Karpas-422 (cell line): ENCODE results near the gene C1D. TPM values are rescaled to one million over a fixed set of nuclear protein-coding genes. Genes with fewer than 3 reads are reported as not detected.

ENCODE experiments used
- DNase-seq: peaks from one replicate; pipeline ENCODE4 v3.0.0-alpha.2; 2015
- H2AFZ ChIP-seq: fragments of 200-600 bp; sonication (generic); 2 replicates; pipeline ENCODE4 v1.6.1; 2014; ENCODE audit warnings: antibody characterized with exemption, low read length, mixed read lengths
- H3K27ac ChIP-seq: fragments of 200-600 bp; sonication (generic); 2 replicates; pipeline ENCODE4 v1.5.1; 2014; ENCODE audit warnings: mild to moderate bottlenecking, low read length, moderate library complexity
- H3K27me3 ChIP-seq: fragments of 200-600 bp; sonication (generic); 2 replicates; pipeline ENCODE4 v1.6.1; 2014; ENCODE audit warnings: low read length, mixed read lengths
- H3K36me3 ChIP-seq: fragments of 200-600 bp; sonication (generic); 2 replicates; pipeline ENCODE4 v1.6.1; 2014; ENCODE audit warnings: low read length, mixed read lengths; ENCODE audit not compliant: insufficient read depth
- H3K4me1 ChIP-seq: fragments of 200-600 bp; sonication (generic); 2 replicates; pipeline ENCODE4 v1.6.1; 2014; ENCODE audit warnings: mild to moderate bottlenecking, low read length, mixed read lengths
- H3K4me2 ChIP-seq: fragments of 200-600 bp; sonication (generic); 2 replicates; pipeline ENCODE4 v1.6.1; 2014; ENCODE audit warnings: low read length, low read depth, mild to moderate bottlenecking; ENCODE audit not compliant: poor library complexity, severe bottlenecking
- H3K4me3 ChIP-seq: fragments of 200-600 bp; sonication (generic); 2 replicates; pipeline ENCODE4 v1.5.1; 2014; ENCODE audit warnings: mild to moderate bottlenecking, antibody characterized with exemption, low read length, mixed read lengths
- H3K79me2 ChIP-seq: fragments of 200-600 bp; sonication (generic); 2 replicates; pipeline ENCODE4 v1.6.1; 2014; ENCODE audit warnings: mild to moderate bottlenecking, low read length, mixed read lengths
- H3K9ac ChIP-seq: fragments of 200-600 bp; sonication (generic); 2 replicates; pipeline ENCODE4 v1.6.0; 2014; ENCODE audit warnings: low read length
- H3K9me2 ChIP-seq: fragments of 200-600 bp; sonication (generic), shearing (Covaris generic); replicated peaks from 2 replicates; pipeline ENCODE4 v1.6.0; 2014; ENCODE audit warnings: mild to moderate bottlenecking, low read length, moderate library complexity; ENCODE audit not compliant: insufficient read depth
- H3K9me3 ChIP-seq: fragments of 300-700, 200-600 bp; sonication (generic); 2 replicates; pipeline ENCODE4 v1.6.1; 2014; ENCODE audit warnings: low read length, mixed read lengths
- H4K20me1 ChIP-seq: fragments of 200-600 bp; sonication (generic); 2 replicates; pipeline ENCODE4 v1.6.1; 2014; ENCODE audit warnings: mild to moderate bottlenecking, antibody characterized with exemption, low read length, low read depth; ENCODE audit not compliant: insufficient read depth
- total RNA-seq: library from RNA; depleted of rRNA; stranded (reverse); fragments of >200 nt; shearing (Covaris generic); gene quantifications from 2 replicates; pipeline ENCODE4 v1.2.3, GENCODE V29; 2014; ENCODE audit warnings: low replicate concordance; rRNA removed

C1D gene, protein sequence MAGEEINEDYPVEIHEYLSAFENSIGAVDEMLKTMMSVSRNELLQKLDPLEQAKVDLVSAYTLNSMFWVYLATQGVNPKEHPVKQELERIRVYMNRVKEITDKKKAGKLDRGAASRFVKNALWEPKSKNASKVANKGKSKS
- 53.6 and 86.7 TPM in 2 replicates for total RNA-seq

- Histone ChIP-seq H3K4me3 (peak within 1 kb of the TSS; percentile 93), H3K4me2 (peak within 1 kb of the TSS; percentile 91), H3K27me3 (no peaks in the 10 kb centered on the region), H3K79me2 (peaks cover 50% of the 10 kb centered on the region), H3K9me3 (no peaks in the 10 kb centered on the region), H3K9me2 (no peaks in the 10 kb centered on the region), H3K9ac (peak within 1 kb of the TSS; percentile 85), H3K27ac (peak within 1 kb of the TSS; percentile 6; the same call in 1 of the 2 replicates), H3K4me1 (peaks cover 41% of the 10 kb centered on the region), H4K20me1 (peaks cover 20% of the 10 kb centered on the region), H3K36me3 (no peaks in the 10 kb centered on the region), H2AFZ (peak within 1 kb of the TSS; percentile 75)
- DNase-seq = peak; percentile 98
Measured at GRCh38 chr2:68062680-68063387, at the start of gene C1D. C1D (minus strand) TSS chr2:68063004; CDS start chr2:68047310, 15,694 bp downstream.

GRCh38 chr2:68110102-68110501 is 47.3 kb upstream of the C1D start:
- peaks cover 9% of the 10 kb centered on the region; the same call in 1 of the 2 replicates for H3K9me3 ChIP-seq
- H3K4me2 ChIP-seq = no peak overlapping the region
- H3K79me2 ChIP-seq = no peaks in the 10 kb centered on the region
- H4K20me1 ChIP-seq = no peaks in the 10 kb centered on the region
- no peak overlapping the region for H3K4me3 ChIP-seq
- H3K4me1 ChIP-seq = no peaks in the 10 kb centered on the region
- H2AFZ ChIP-seq = no peak overlapping the region
- H3K9me2 ChIP-seq = no peaks in the 10 kb centered on the region
- DNase-seq = peak; percentile 76
- H3K27ac ChIP-seq = no peak overlapping the region
- H3K9ac ChIP-seq = no peak overlapping the region
- H3K27me3 ChIP-seq = no peaks in the 10 kb centered on the region
- H3K36me3 ChIP-seq = no peaks in the 10 kb centered on the region

DNA sequence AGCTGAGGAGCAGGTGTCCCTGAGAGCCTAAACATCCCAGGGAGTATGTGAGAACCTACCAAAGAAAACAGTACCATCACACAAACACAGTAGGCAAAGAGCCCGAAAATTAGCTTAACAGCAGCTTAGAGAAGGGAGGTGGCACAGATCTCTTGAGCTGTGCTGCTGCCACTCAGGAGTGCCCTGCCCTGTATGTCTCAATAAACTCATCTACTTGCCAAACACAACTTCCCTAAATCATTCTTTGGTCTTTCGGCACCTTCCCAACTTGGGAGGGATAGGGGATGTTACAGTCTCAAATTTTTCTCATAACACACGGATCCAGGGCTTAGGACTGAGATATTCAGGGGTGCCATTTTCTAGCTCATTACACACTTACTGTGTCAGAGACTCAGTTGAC is 45.3 kb upstream of the C1D start:
- Histone ChIP-seq H3K9me2 (no peaks in the 10 kb centered on the region), H4K20me1 (no peaks in the 10 kb centered on the region), H3K79me2 (no peaks in the 10 kb centered on the region), H3K9me3 (peaks cover 9% of the 10 kb centered on the region; the same call in 1 of the 2 replicates), H3K36me3 (no peaks in the 10 kb centered on the region), H3K9ac (no peak overlapping the region), H2AFZ (no peak overlapping the region), H3K4me3 (no peak overlapping the region), H3K4me2 (no peak overlapping the region), H3K27ac (no peak overlapping the region), H3K4me1 (no peaks in the 10 kb centered on the region), H3K27me3 (no peaks in the 10 kb centered on the region)
- no peak for DNase-seq

DNA sequence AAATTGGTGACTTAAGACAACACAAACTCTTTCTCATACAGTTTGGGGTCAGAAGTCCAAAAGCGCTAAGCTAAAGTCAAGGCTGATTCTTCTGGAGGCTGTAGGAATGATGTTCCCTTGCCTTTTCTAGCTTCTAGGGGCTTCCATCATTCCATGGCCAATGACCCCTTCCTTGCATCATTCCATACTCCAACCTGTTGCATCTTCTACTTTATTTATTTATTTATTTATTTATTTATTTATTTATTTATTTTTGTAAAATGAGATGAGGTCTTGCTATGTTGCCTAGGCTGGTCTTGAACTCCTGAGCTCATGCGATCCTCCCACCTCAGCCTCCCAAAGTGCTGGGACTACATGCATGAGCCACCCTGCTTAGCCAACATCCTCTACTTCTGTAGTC is 44.7 kb upstream of the C1D start:
- H3K36me3 ChIP-seq = no peaks in the 10 kb centered on the region
- H3K27ac ChIP-seq = no peak overlapping the region
- H3K9me2 ChIP-seq = no peaks in the 10 kb centered on the region
- H3K4me1 ChIP-seq = no peaks in the 10 kb centered on the region
- no peaks in the 10 kb centered on the region for H4K20me1 ChIP-seq
- H3K9me3 ChIP-seq = peaks cover 9% of the 10 kb centered on the region; the same call in 1 of the 2 replicates
- H3K79me2 ChIP-seq = no peaks in the 10 kb centered on the region
- no peak for DNase-seq
- no peak overlapping the region for H3K4me2 ChIP-seq
- no peak overlapping the region for H3K4me3 ChIP-seq
- H3K9ac ChIP-seq = no peak overlapping the region
- H2AFZ ChIP-seq = no peak overlapping the region
- no peaks in the 10 kb centered on the region for H3K27me3 ChIP-seq

DNA sequence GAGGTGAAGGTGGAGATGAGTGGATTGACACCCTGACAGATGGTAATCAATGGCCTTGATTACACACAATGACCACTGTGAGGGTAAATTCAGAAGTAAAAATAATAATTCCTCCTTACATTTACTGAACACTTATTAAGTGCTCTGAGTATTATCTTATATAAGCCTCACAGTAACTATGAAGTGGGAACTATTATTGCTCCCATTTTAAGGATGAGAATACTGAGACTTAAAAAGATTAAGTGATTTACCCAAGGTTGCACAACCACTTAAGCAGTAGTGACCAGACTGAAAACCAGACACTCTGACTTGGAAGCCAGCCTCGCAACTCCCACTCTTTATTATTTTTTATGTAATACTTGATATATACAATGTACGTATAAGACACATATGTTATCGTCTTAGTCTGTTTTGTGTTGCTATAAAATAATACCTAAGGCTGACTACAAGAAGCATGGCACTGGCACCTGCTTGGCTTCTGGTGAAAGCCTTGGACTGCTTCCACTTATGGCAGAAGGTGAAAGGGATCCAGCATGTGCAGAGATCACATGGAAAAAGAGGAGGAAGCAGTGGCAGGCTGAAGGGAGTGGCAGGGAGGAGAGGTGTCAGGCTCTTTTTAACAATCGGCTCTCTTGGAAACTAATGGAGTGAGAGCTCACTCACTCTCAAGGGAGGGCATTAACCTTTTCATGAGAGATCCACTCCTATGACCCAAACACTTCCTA is 41.5 kb upstream of the C1D start:
- H2AFZ ChIP-seq = no peak overlapping the region
- no peak for DNase-seq
- no peaks in the 10 kb centered on the region for H3K36me3 ChIP-seq
- H3K9me3 ChIP-seq = peaks cover 9% of the 10 kb centered on the region; the same call in 1 of the 2 replicates
- H3K4me1 ChIP-seq = peaks cover 3% of the 10 kb centered on the region
- no peaks in the 10 kb centered on the region for H3K9me2 ChIP-seq
- H3K9ac ChIP-seq = no peak overlapping the region
- H3K27me3 ChIP-seq = no peaks in the 10 kb centered on the region
- H3K79me2 ChIP-seq = no peaks in the 10 kb centered on the region
- no peaks in the 10 kb centered on the region for H4K20me1 ChIP-seq
- H3K4me3 ChIP-seq = no peak overlapping the region
- no peak overlapping the region for H3K27ac ChIP-seq
- no peak overlapping the region for H3K4me2 ChIP-seq

- no peak overlapping the region for H2AFZ ChIP-seq
- no peak for DNase-seq
- no peaks in the 10 kb centered on the region for H4K20me1 ChIP-seq
- no peaks in the 10 kb centered on the region for H3K36me3 ChIP-seq
- no peak overlapping the region for H3K9ac ChIP-seq
- no peaks in the 10 kb centered on the region for H3K79me2 ChIP-seq
- H3K27me3 ChIP-seq = no peaks in the 10 kb centered on the region
- peaks cover 9% of the 10 kb centered on the region; the same call in 1 of the 2 replicates for H3K9me3 ChIP-seq
- H3K27ac ChIP-seq = no peak overlapping the region
- no peak overlapping the region for H3K4me2 ChIP-seq
- H3K4me1 ChIP-seq = peaks cover 9% of the 10 kb centered on the region
- no peaks in the 10 kb centered on the region for H3K9me2 ChIP-seq
- H3K4me3 ChIP-seq = no peak overlapping the region
Measured at GRCh38 chr2:68103709-68104055, 40.9 kb upstream of the C1D start.

DNA sequence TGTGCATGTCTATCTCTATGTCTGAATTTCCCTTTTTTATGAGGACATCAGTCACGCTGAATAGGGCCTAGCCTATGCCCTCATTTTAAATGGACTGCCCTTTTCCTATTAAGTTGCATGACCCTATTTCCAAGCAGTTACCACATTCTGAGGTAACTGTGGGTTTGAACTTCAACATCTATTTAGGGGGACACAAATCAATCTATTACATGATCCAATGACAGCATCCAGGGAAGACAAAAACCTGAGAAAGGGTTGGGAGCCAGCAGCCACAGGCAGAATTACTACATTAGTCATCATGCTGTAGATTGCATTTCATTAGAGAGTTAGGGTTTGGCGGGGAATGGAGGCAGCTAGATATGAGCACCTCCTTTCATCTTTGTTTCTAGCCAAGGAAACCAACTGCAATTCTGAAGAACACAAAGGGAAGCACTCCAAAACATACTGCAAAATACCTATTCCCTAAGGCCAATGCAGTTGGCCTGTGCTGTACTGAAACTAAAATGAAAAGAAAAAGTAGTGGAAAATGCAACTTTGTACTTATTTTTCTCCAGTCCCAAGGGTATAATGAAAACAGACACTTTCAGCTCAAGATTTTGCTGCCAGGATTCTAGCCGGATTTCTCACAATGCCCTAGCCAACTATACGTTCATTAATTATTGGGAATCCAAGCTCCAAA is 40.4 kb upstream of the C1D start:
- DNase-seq = no peak
- Histone ChIP-seq H3K27me3 (no peaks in the 10 kb centered on the region), H3K4me1 (peaks cover 13% of the 10 kb centered on the region), H3K9ac (no peak overlapping the region), H3K79me2 (no peaks in the 10 kb centered on the region), H3K27ac (no peak overlapping the region), H2AFZ (no peak overlapping the region), H3K9me3 (peaks cover 9% of the 10 kb centered on the region; the same call in 1 of the 2 replicates), H3K9me2 (no peaks in the 10 kb centered on the region), H3K4me2 (no peak overlapping the region), H3K36me3 (no peaks in the 10 kb centered on the region), H3K4me3 (no peak overlapping the region), H4K20me1 (no peaks in the 10 kb centered on the region)

DNA sequence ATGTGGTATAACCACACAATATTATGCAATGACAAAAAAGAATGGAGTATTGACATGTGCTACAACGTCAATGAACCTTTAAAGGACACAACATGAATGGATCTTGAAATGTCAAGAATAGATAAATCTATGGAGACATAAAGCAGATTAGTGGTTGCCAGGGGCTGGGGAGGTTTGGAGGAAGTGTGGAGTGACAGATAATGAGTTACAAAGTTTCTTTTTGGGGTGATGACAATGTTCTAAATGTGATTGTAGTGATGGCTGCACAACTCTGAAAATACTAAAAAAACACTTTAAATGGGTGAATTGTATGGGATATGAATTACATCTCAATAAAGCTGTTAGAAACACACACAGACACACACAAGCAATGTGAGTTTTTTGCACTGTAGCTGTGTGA is 37.4 kb upstream of the C1D start:
- DNase-seq = no peak

More for the DNA sequence above, 37.4 kb upstream of the C1D start:
- Histone ChIP-seq H3K9ac (no peak overlapping the region), H3K9me3 (no peaks in the 10 kb centered on the region), H3K27ac (no peak overlapping the region), H3K27me3 (no peaks in the 10 kb centered on the region), H2AFZ (no peak overlapping the region), H3K4me1 (peaks cover 18% of the 10 kb centered on the region), H3K4me2 (no peak overlapping the region), H3K9me2 (no peaks in the 10 kb centered on the region), H3K36me3 (no peaks in the 10 kb centered on the region), H4K20me1 (no peaks in the 10 kb centered on the region), H3K4me3 (no peak overlapping the region), H3K79me2 (no peaks in the 10 kb centered on the region)
